ENCODE data around the gene WDR59. TPM values are rescaled to one million over a fixed set of nuclear protein-coding genes. Genes with fewer than 3 reads are reported as not detected.
"Not testable (repeated sequence)": the region's sequence is repeated elsewhere in the genome, so short reads cannot be mapped to it uniquely, and the experiment has no call there.

Gene WDR59
- total RNA-seq, result 10 to 100 TPM; 69.2 to 91.4 TPM

GRCh38 chr16:74984529-74985296 is at the start of gene WDR59:
Gene WDR59 (minus strand): TSS chr16:74985123. CDS start chr16:74985017, 106 bp downstream.
- ChIA-PET POLR2A (interaction anchor here (0.6 to 1.6 kb wide), 9 partner anchors 14 to 663 kb away, joined by 3 to 18 read pairs (median 4); partner anchors contain the start of genes KARS1, TERF2IP and ZNRF1), CTCF (interaction anchor here (0.6 to 3.7 kb wide), 8 partner anchors 10 to 316 kb away, joined by 3 to 25 read pairs (median 3); partner anchors contain the start of gene ZNRF1)
- Mint-ChIP-seq H3K27me3 (no peaks in the 10 kb centered on the region), H3K4me1 (peaks cover 17% of the 10 kb centered on the region), H3K4me3 (peak within 1 kb of the TSS; percentile 85), H3K9me3 (ENCODE audit: low read depth) (no peaks in the 10 kb centered on the region), H3K36me3 (ENCODE audit: low read depth) (peaks cover 2% of the 10 kb centered on the region), H3K27ac (peak within 1 kb of the TSS; percentile 85)
- DNase-seq (peak; percentile 100), ATAC-seq (peak; percentile 100)
- intact Hi-C loops (cut with DNase I, micrococcal nuclease), result loop anchor here (1.0 to 10.0 kb wide), 9 partner anchors 14 to 640 kb away; partner anchors contain the start of genes CFDP1 (in 2 of the 2), ZFP1 (in 2 of the 2), ADAT1 (in 1 of the 2) and MLKL (in 1 of the 2)

GRCh38 chr16:75032655-75033054 is 47.7 kb upstream of the WDR59 start:
- DNase-seq, result no peak
- ChIA-PET CTCF (no interaction called here), POLR2A (no interaction called here)
- H3K4me3 Mint-ChIP-seq, result no peak overlapping the region
- ATAC-seq, result no peak
- peaks cover 8% of the 10 kb centered on the region for H3K9me3 Mint-ChIP-seq (ENCODE audit: low read depth)
- no peak overlapping the region for H3K27ac Mint-ChIP-seq
- no peaks in the 10 kb centered on the region for H3K27me3 Mint-ChIP-seq
- H3K36me3 Mint-ChIP-seq (ENCODE audit: low read depth), result peaks cover 14% of the 10 kb centered on the region
- intact Hi-C loops (cut with DNase I, micrococcal nuclease), result no loop called here
- no peaks in the 10 kb centered on the region for H3K4me1 Mint-ChIP-seq

- H3K4me3 Mint-ChIP-seq, result no peak overlapping the region
Observed at GRCh38 chr16:75029854-75030253, 44.9 kb upstream of the WDR59 start.

GRCh38 chr16:75028544-75029135 is 43.7 kb upstream of the WDR59 start:
- DNase-seq (no peak), ATAC-seq (no peak)
- no peak overlapping the region for H3K27ac Mint-ChIP-seq
- peaks cover 20% of the 10 kb centered on the region for H3K4me1 Mint-ChIP-seq
- H3K27me3 Mint-ChIP-seq, result no peaks in the 10 kb centered on the region
- H3K36me3 Mint-ChIP-seq (ENCODE audit: low read depth), result no peaks in the 10 kb centered on the region
- H3K4me3 Mint-ChIP-seq, result no peak overlapping the region
- H3K9me3 Mint-ChIP-seq (ENCODE audit: low read depth), result no peaks in the 10 kb centered on the region
- intact Hi-C loops (cut with DNase I, micrococcal nuclease), result loop anchor here in 1 of 2 experiments (5.0 kb wide), 1 partner anchor 34 kb away; no protein-coding TSS in a partner anchor
- CTCF ChIA-PET, result no interaction called here
- POLR2A ChIA-PET, result no interaction called here

More at GRCh38 chr16:75029854-75030253, 44.9 kb upstream of the WDR59 start:
- peaks cover 10% of the 10 kb centered on the region for H3K4me1 Mint-ChIP-seq
- no peaks in the 10 kb centered on the region for H3K36me3 Mint-ChIP-seq (ENCODE audit: low read depth)
- intact Hi-C loops (cut with DNase I, micrococcal nuclease), result loop anchor here in 1 of 2 experiments (5.0 kb wide), 1 partner anchor 32 kb away; no protein-coding TSS in a partner anchor
- ATAC-seq (no peak), DNase-seq (no peak)
- H3K9me3 Mint-ChIP-seq (ENCODE audit: low read depth), result no peaks in the 10 kb centered on the region
- H3K27me3 Mint-ChIP-seq, result no peaks in the 10 kb centered on the region
- CTCF ChIA-PET, result interaction anchor here (0.7 kb wide), 1 partner anchor 80 kb away, joined by 3 read pairs; no protein-coding TSS in a partner anchor
- POLR2A ChIA-PET, result interaction anchor here (0.7 kb wide), 1 partner anchor 9 kb away, joined by 6 read pairs; no protein-coding TSS in a partner anchor
- no peak overlapping the region for H3K27ac Mint-ChIP-seq

- ChIA-PET CTCF (no interaction called here), POLR2A (no interaction called here)
- peaks cover 1% of the 10 kb centered on the region for H3K9me3 Mint-ChIP-seq (ENCODE audit: low read depth)
- no peak overlapping the region for H3K4me3 Mint-ChIP-seq
- H3K27ac Mint-ChIP-seq, result no peak overlapping the region
- peaks cover 29% of the 10 kb centered on the region for H3K4me1 Mint-ChIP-seq
- intact Hi-C loops (cut with DNase I, micrococcal nuclease), result loop anchor here in 1 of 2 experiments (5.0 kb wide), 1 partner anchor 35 kb away; no protein-coding TSS in a partner anchor
- ATAC-seq (no peak), DNase-seq (no peak)
- no peaks in the 10 kb centered on the region for H3K27me3 Mint-ChIP-seq
- peaks cover 4% of the 10 kb centered on the region for H3K36me3 Mint-ChIP-seq (ENCODE audit: low read depth)
Observed at GRCh38 chr16:75027520-75028300, 42.8 kb upstream of the WDR59 start.

- H3K36me3 Mint-ChIP-seq (ENCODE audit: low read depth), result peaks cover 6% of the 10 kb centered on the region
- H3K27me3 Mint-ChIP-seq, result no peaks in the 10 kb centered on the region
- no peak overlapping the region for H3K4me3 Mint-ChIP-seq
- intact Hi-C loops (cut with DNase I, micrococcal nuclease), result loop anchor here in 1 of 2 experiments (5.0 kb wide), 1 partner anchor 35 kb away; no protein-coding TSS in a partner anchor
- ATAC-seq, result no peak
- CTCF ChIA-PET, result interaction anchor here (0.6 kb wide), 1 partner anchor 82 kb away, joined by 3 read pairs; no protein-coding TSS in a partner anchor
- H3K9me3 Mint-ChIP-seq (ENCODE audit: low read depth), result peaks cover 3% of the 10 kb centered on the region
- no peak overlapping the region for H3K27ac Mint-ChIP-seq
- POLR2A ChIA-PET, result no interaction called here
- peaks cover 31% of the 10 kb centered on the region for H3K4me1 Mint-ChIP-seq
- no peak for DNase-seq
Observed at GRCh38 chr16:75026892-75027391, 42.0 kb upstream of the WDR59 start.

GRCh38 chr16:75026239-75026891 is 41.4 kb upstream of the WDR59 start:
- H3K27ac Mint-ChIP-seq; H3K9me3 Mint-ChIP-seq (ENCODE audit: low read depth); ATAC-seq; DNase-seq; H3K4me3 Mint-ChIP-seq; H3K27me3 Mint-ChIP-seq; POLR2A ChIA-PET: not testable (repeated sequence)
- Mint-ChIP-seq H3K4me1 (peaks cover 31% of the 10 kb centered on the region), H3K36me3 (ENCODE audit: low read depth) (peaks cover 11% of the 10 kb centered on the region)
- CTCF ChIA-PET, result interaction anchor here (0.8 to 1.4 kb wide), 3 partner anchors 8 to 16 kb away, joined by 3 to 5 read pairs (median 3); no protein-coding TSS in a partner anchor
- intact Hi-C loops (cut with DNase I, micrococcal nuclease), result loop anchor here in 1 of 2 experiments (5.0 kb wide), 1 partner anchor 36 kb away; no protein-coding TSS in a partner anchor

- no peak for ATAC-seq
- peaks cover 33% of the 10 kb centered on the region for H3K4me1 Mint-ChIP-seq
- intact Hi-C loops (cut with DNase I, micrococcal nuclease), result loop anchor here in 1 of 2 experiments (5.0 kb wide), 1 partner anchor 37 kb away; no protein-coding TSS in a partner anchor
Observed at GRCh38 chr16:75025761-75026160, 40.8 kb upstream of the WDR59 start.

GRCh38 chr16:75024594-75024993 is 39.7 kb upstream of the WDR59 start:
- intact Hi-C loops (cut with DNase I, micrococcal nuclease), result no loop called here
- peaks cover 27% of the 10 kb centered on the region for H3K36me3 Mint-ChIP-seq (ENCODE audit: low read depth)
- ChIA-PET CTCF (no interaction called here), POLR2A (no interaction called here)
- H3K9me3 Mint-ChIP-seq (ENCODE audit: low read depth), result peaks cover 11% of the 10 kb centered on the region
- no peaks in the 10 kb centered on the region for H3K27me3 Mint-ChIP-seq
- ATAC-seq (no peak), DNase-seq (no peak)
- peak overlapping the region; percentile 55 for H3K27ac Mint-ChIP-seq
- H3K4me3 Mint-ChIP-seq, result no peak overlapping the region
- peaks cover 33% of the 10 kb centered on the region for H3K4me1 Mint-ChIP-seq

More at GRCh38 chr16:75025761-75026160, 40.8 kb upstream of the WDR59 start:
- H3K9me3 Mint-ChIP-seq (ENCODE audit: low read depth), result peaks cover 11% of the 10 kb centered on the region
- no peak overlapping the region for H3K4me3 Mint-ChIP-seq
- no peak for DNase-seq
- H3K27me3 Mint-ChIP-seq, result no peaks in the 10 kb centered on the region
- peaks cover 18% of the 10 kb centered on the region for H3K36me3 Mint-ChIP-seq (ENCODE audit: low read depth)
- ChIA-PET CTCF (interaction anchor here (0.8 to 1.4 kb wide), 4 partner anchors 8 to 85 kb away, joined by 3 to 5 read pairs (median 4); no protein-coding TSS in a partner anchor), POLR2A (no interaction called here)
- no peak overlapping the region for H3K27ac Mint-ChIP-seq

GRCh38 chr16:75024182-75024581 is 39.3 kb upstream of the WDR59 start:
- Mint-ChIP-seq H3K36me3 (ENCODE audit: low read depth) (peaks cover 30% of the 10 kb centered on the region), H3K9me3 (ENCODE audit: low read depth) (peaks cover 11% of the 10 kb centered on the region), H3K27me3 (no peaks in the 10 kb centered on the region), H3K27ac (peak overlapping the region; percentile 55), H3K4me3 (no peak overlapping the region), H3K4me1 (peaks cover 37% of the 10 kb centered on the region)
- POLR2A ChIA-PET, result interaction anchor here (0.7 kb wide), 1 partner anchor 48 kb away, joined by 3 read pairs; no protein-coding TSS in a partner anchor
- ATAC-seq (no peak), DNase-seq (no peak)
- CTCF ChIA-PET, result no interaction called here
- intact Hi-C loops (cut with DNase I, micrococcal nuclease), result no loop called here
